Astrocyte (in vitro differentiated cells and primary cell): Measurements from ENCODE around the gene CYTH3.
"Not testable (repeated sequence)": the region's sequence is repeated elsewhere in the genome, so short reads cannot be mapped to it uniquely, and the experiment has no call there.

Source experiments
- CTCF ChIP-seq: IDR thresholded peaks from 2 replicates; pipeline ENCODE4 v1.5.1; 2011; ENCODE audit warnings: low read depth, mild to moderate bottlenecking, inconsistent platforms, low read length, moderate library complexity; ENCODE audit not compliant: insufficient read depth
- EZH2 ChIP-seq: IDR thresholded peaks from 2 replicates; pipeline ENCODE4 v1.6.1; 2012; ENCODE audit warnings: mild to moderate bottlenecking, low read length, inconsistent platforms; ENCODE audit not compliant: insufficient read depth

- not testable (repeated sequence) for TF ChIP-seq CTCF, EZH2
These were observed 19.5 kb upstream of the CYTH3 start for GRCh38 chr7:6291941-6292340.
